Neural progenitor cell (in vitro differentiated cells): ENCODE data around the gene TEDDM1. TPM values are rescaled to one million over a fixed set of nuclear protein-coding genes. Genes with fewer than 3 reads are reported as not detected.

Source experiments
- DNase-seq: peaks from one replicate; pipeline ENCODE4 v3.0.0-alpha.2; 2016; ENCODE audit warnings: low spot score
- H2AFZ ChIP-seq: fragments of 200-600 bp; sonication (generic); replicated peaks from 2 replicates; pipeline ENCODE4 v1.6.1; 2016; ENCODE audit warnings: antibody characterized with exemption
- H3F3A ChIP-seq: fragments of 200-600 bp; sonication (generic); 2 replicates; pipeline ENCODE4 v1.6.1; 2016; ENCODE audit warnings: antibody characterized with exemption, low read depth
- H3K27ac ChIP-seq: fragments of 200-600 bp; sonication (generic); 2 replicates; pipeline ENCODE4 v1.5.1; 2016; ENCODE audit warnings: mild to moderate bottlenecking
- H3K27me3 ChIP-seq: fragments of 200-600 bp; sonication (generic); 2 replicates; pipeline ENCODE4 v1.6.1; 2016; ENCODE audit warnings: mild to moderate bottlenecking, moderate library complexity
- H3K36me3 ChIP-seq: fragments of 200-600 bp; sonication (generic); 2 replicates; pipeline ENCODE4 v1.5.1; 2016
- H3K4me1 ChIP-seq: fragments of 200-600 bp; sonication (generic); 2 replicates; pipeline ENCODE4 v1.6.1; 2016; ENCODE audit warnings: mixed run types
- H3K4me2 ChIP-seq: fragments of 200-600 bp; sonication (generic); 2 replicates; pipeline ENCODE4 v1.6.1; 2016
- H3K4me3 ChIP-seq: fragments of 200-600 bp; sonication (generic); 2 replicates; pipeline ENCODE4 v1.5.1; 2016
- H3K79me2 ChIP-seq: fragments of 200-600 bp; sonication (generic); 2 replicates; pipeline ENCODE4 v1.6.1; 2016; ENCODE audit warnings: low read depth
- H3K9ac ChIP-seq: fragments of 200-600 bp; sonication (generic); 2 replicates; pipeline ENCODE4 v1.6.1; 2016
- H3K9me3 ChIP-seq: fragments of 200-600 bp; sonication (generic); 2 replicates; pipeline ENCODE4 v1.5.1; 2016; ENCODE audit warnings: low read depth
- H4K20me1 ChIP-seq: fragments of 200-600 bp; sonication (generic); 2 replicates; pipeline ENCODE4 v1.6.1; 2016; ENCODE audit warnings: low read depth
- H3K27ac Mint-ChIP-seq: 3 replicates; pipeline ENCODE4 v1.8.0; 2021; ENCODE audit warnings: mixed read lengths
- H3K27me3 Mint-ChIP-seq: 2 replicates; pipeline ENCODE4 v1.8.0; 2022; ENCODE audit warnings: low read depth, mild to moderate bottlenecking, inconsistent platforms, moderate library complexity, mixed read lengths; ENCODE audit not compliant: insufficient read depth
- H3K36me3 Mint-ChIP-seq: 3 replicates; pipeline ENCODE4 v1.8.0; 2021; ENCODE audit warnings: mixed read lengths
- H3K4me1 Mint-ChIP-seq: 3 replicates; pipeline ENCODE4 v1.8.0; 2021; ENCODE audit warnings: mixed read lengths
- H3K4me3 Mint-ChIP-seq: 3 replicates; pipeline ENCODE4 v1.8.0; 2021; ENCODE audit warnings: mild to moderate bottlenecking, moderate library complexity, mixed read lengths
- H3K9me3 Mint-ChIP-seq: 3 replicates; pipeline ENCODE4 v1.8.0; 2020; ENCODE audit warnings: mixed read lengths
- CTCF ChIP-seq: fragments of 200-600 bp; sonication (generic); IDR thresholded peaks from 2 replicates; pipeline ENCODE4 v1.5.1; 2017; ENCODE audit warnings: antibody characterized with exemption, mild to moderate bottlenecking
- EZH2 ChIP-seq: fragments of 200-600 bp; sonication (generic); IDR thresholded peaks from 2 replicates; pipeline ENCODE4 v1.6.1; 2017; ENCODE audit warnings: antibody characterized with exemption, mild to moderate bottlenecking, moderate library complexity
- EZH2phosphoT487 ChIP-seq: fragments of 200-600 bp; sonication (generic); IDR thresholded peaks from 2 replicates; pipeline ENCODE4 v1.6.1; 2017; ENCODE audit warnings: antibody characterized with exemption
- total RNA-seq: library from RNA; depleted of rRNA; stranded (reverse); fragments of >200 nt; gene quantifications from 2 replicates; pipeline ENCODE4 v1.2.3, GENCODE V29; 2015; ENCODE audit warnings: low replicate concordance

TEDDM1 gene
- total RNA-seq, 1 donor from 2014 or later: not detected

- peaks cover 6% of the 10 kb centered on the region for H4K20me1 ChIP-seq
- H3K4me2 ChIP-seq: no peak overlapping the region
- no peak overlapping the region for H3K27ac ChIP-seq
- DNase-seq: no peak
- Mint-ChIP-seq H3K4me3 (no peak overlapping the region), H3K27ac (no peak overlapping the region), H3K9me3 (no peaks in the 10 kb centered on the region), H3K36me3 (peaks cover 2% of the 10 kb centered on the region), H3K4me1 (peaks cover 34% of the 10 kb centered on the region), H3K27me3 (peaks cover 4% of the 10 kb centered on the region)
- no peak overlapping the region for H3K4me3 ChIP-seq
- H3K27me3 ChIP-seq: no peaks in the 10 kb centered on the region
- H3K9me3 ChIP-seq: no peaks in the 10 kb centered on the region
- H2AFZ ChIP-seq: no peak overlapping the region
- H3K9ac ChIP-seq: no peak overlapping the region
- H3K4me1 ChIP-seq: peaks cover 31% of the 10 kb centered on the region
- TF ChIP-seq EZH2phosphoT487: no peak
- TF ChIP-seq CTCF: no peak
- TF ChIP-seq EZH2: no peak
- no peaks in the 10 kb centered on the region for H3K36me3 ChIP-seq
- H3K79me2 ChIP-seq: peaks cover 23% of the 10 kb centered on the region
- peaks cover 11% of the 10 kb centered on the region for H3F3A ChIP-seq
These were observed 4.6 kb downstream of the TEDDM1 start for GRCh38 chr1:182395906-182396305.

- Mint-ChIP-seq H3K27me3 (peaks cover 5% of the 10 kb centered on the region), H3K9me3 (no peaks in the 10 kb centered on the region), H3K36me3 (peaks cover 11% of the 10 kb centered on the region), H3K27ac (no peak overlapping the region), H3K4me3 (peak overlapping the region; percentile 8), H3K4me1 (peaks cover 38% of the 10 kb centered on the region)
- no peak for TF ChIP-seq CTCF
- TF ChIP-seq EZH2phosphoT487: no peak
- no peak for TF ChIP-seq EZH2
- H3K9me3 ChIP-seq: no peaks in the 10 kb centered on the region
- H3K9ac ChIP-seq: no peak overlapping the region
- peaks cover 25% of the 10 kb centered on the region for H3F3A ChIP-seq
- peaks cover 40% of the 10 kb centered on the region for H3K79me2 ChIP-seq
- H3K4me1 ChIP-seq: peaks cover 32% of the 10 kb centered on the region
- H3K27me3 ChIP-seq: no peaks in the 10 kb centered on the region
- H3K4me2 ChIP-seq: no peak overlapping the region
- no peak overlapping the region for H3K27ac ChIP-seq
- H3K4me3 ChIP-seq: no peak overlapping the region
- no peak for DNase-seq
- no peak overlapping the region for H2AFZ ChIP-seq
- H4K20me1 ChIP-seq: peaks cover 23% of the 10 kb centered on the region
- no peaks in the 10 kb centered on the region for H3K36me3 ChIP-seq
These were observed 6.3 kb downstream of the TEDDM1 start for GRCh38 chr1:182394055-182394775.

GRCh38 chr1:182392050-182393028, 8.1 kb downstream of the TEDDM1 start:
- Histone ChIP-seq H4K20me1 (peaks cover 42% of the 10 kb centered on the region), H3K27ac (peak overlapping the region; percentile 90), H3K27me3 (no peaks in the 10 kb centered on the region), H3K4me2 (peak overlapping the region; percentile 79), H3K4me3 (peak overlapping the region; percentile 100), H3K9ac (peak overlapping the region; percentile 65), H3K9me3 (no peaks in the 10 kb centered on the region), H3K79me2 (peaks cover 59% of the 10 kb centered on the region), H3F3A (peaks cover 43% of the 10 kb centered on the region), H2AFZ (no peak overlapping the region), H3K4me1 (peaks cover 46% of the 10 kb centered on the region), H3K36me3 (peaks cover 9% of the 10 kb centered on the region)
- H3K4me3 Mint-ChIP-seq: peak overlapping the region; percentile 100
- H3K27me3 Mint-ChIP-seq: peaks cover 5% of the 10 kb centered on the region
- DNase-seq: no peak
- peaks cover 26% of the 10 kb centered on the region for H3K36me3 Mint-ChIP-seq
- H3K4me1 Mint-ChIP-seq: peaks cover 55% of the 10 kb centered on the region
- TF ChIP-seq CTCF (no peak), EZH2 (no peak), EZH2phosphoT487 (no peak)
- H3K9me3 Mint-ChIP-seq: no peaks in the 10 kb centered on the region
- peak overlapping the region; percentile 90 for H3K27ac Mint-ChIP-seq
